ENCODE measurements around the gene CHMP5.

CHMP5 gene

GRCh38 chr9:33255014-33255413 lies 9.8 kb upstream of the CHMP5 start:
- Histone ChIP-seq H3K4me2 (ENCODE audit: low read length) (no peak overlapping the region), H3K4me3 (ENCODE audit: low read length) (no peak overlapping the region), H3K9ac (ENCODE audit: low read length) (no peak overlapping the region), H2BK15ac (replicated peaks; ENCODE audit: low read depth) (no peak overlapping the region), H3K4ac (ENCODE audit: low read depth, low read length) (no peak overlapping the region), H3K79me1 (ENCODE audit: low read length) (no peaks in the 10 kb centered on the region), H3K79me2 (ENCODE audit: control insufficient read depth, insufficient read depth, low read length) (no peaks in the 10 kb centered on the region), H3K18ac (ENCODE audit: low read length) (no peak overlapping the region), H4K8ac (ENCODE audit: low read depth, low read length) (no peak overlapping the region), H2BK120ac (ENCODE audit: low read depth, low read length) (no peak overlapping the region), H3K56ac (ENCODE audit: low read length) (no peak overlapping the region), H3K4me1 (ENCODE audit: control insufficient read depth, low read depth, low read length) (no peaks in the 10 kb centered on the region), H3K36me3 (ENCODE audit: control insufficient read depth, insufficient read depth, low read length) (peaks cover 19% of the 10 kb centered on the region), H2BK5ac (ENCODE audit: low read length) (no peak overlapping the region), H4K5ac (ENCODE audit: low read length) (no peak overlapping the region), H3K23ac (ENCODE audit: low read length) (no peak overlapping the region), H3K27ac (ENCODE audit: low read depth, low read length) (no peak overlapping the region), H3K27me3 (ENCODE audit: insufficient read depth, low read length, poor library complexity) (no peaks in the 10 kb centered on the region), H2AK5ac (ENCODE audit: low read length) (no peak overlapping the region)
- no peak for DNase-seq
- WGBS (ENCODE audit: extremely low coverage, insufficient coverage, low lambda C conversion rate): no CpG with 5 or more reads among the region's 8 CpGs

- no peaks in the 10 kb centered on the region for H3K4me1 ChIP-seq (ENCODE audit: control insufficient read depth, low read depth, low read length)
- H3K27ac ChIP-seq (ENCODE audit: low read depth, low read length): no peak overlapping the region
- H3K79me1 ChIP-seq (ENCODE audit: low read length): no peaks in the 10 kb centered on the region
- H2BK120ac ChIP-seq (ENCODE audit: low read depth, low read length): no peak overlapping the region
- H3K56ac ChIP-seq (ENCODE audit: low read length): no peak overlapping the region
- DNase-seq: no peak
- H4K8ac ChIP-seq (ENCODE audit: low read depth, low read length): no peak overlapping the region
- WGBS (ENCODE audit: extremely low coverage, insufficient coverage, low lambda C conversion rate): 100% methylated on average over 2 of the region's 4 CpGs
- no peak overlapping the region for H3K9ac ChIP-seq (ENCODE audit: low read length)
- no peak overlapping the region for H3K4ac ChIP-seq (ENCODE audit: low read depth, low read length)
- no peak overlapping the region for H3K4me3 ChIP-seq (ENCODE audit: low read length)
- no peak overlapping the region for H3K18ac ChIP-seq (ENCODE audit: low read length)
- no peak overlapping the region for H2BK5ac ChIP-seq (ENCODE audit: low read length)
- H3K79me2 ChIP-seq (ENCODE audit: control insufficient read depth, insufficient read depth, low read length): no peaks in the 10 kb centered on the region
- peaks cover 20% of the 10 kb centered on the region for H3K36me3 ChIP-seq (ENCODE audit: control insufficient read depth, insufficient read depth, low read length)
- no peak overlapping the region for H2AK5ac ChIP-seq (ENCODE audit: low read length)
- H4K5ac ChIP-seq (ENCODE audit: low read length): no peak overlapping the region
- H2BK15ac ChIP-seq (replicated peaks; ENCODE audit: low read depth): no peak overlapping the region
- H3K23ac ChIP-seq (ENCODE audit: low read length): no peak overlapping the region
- H3K27me3 ChIP-seq (ENCODE audit: insufficient read depth, low read length, poor library complexity): no peaks in the 10 kb centered on the region
- H3K4me2 ChIP-seq (ENCODE audit: low read length): no peak overlapping the region
These were observed 9.4 kb upstream of the CHMP5 start for GRCh38 chr9:33255471-33255870.

GRCh38 chr9:33256236-33256635 lies 8.6 kb upstream of the CHMP5 start:
- H3K4me3 ChIP-seq (ENCODE audit: low read length): no peak overlapping the region
- no peak overlapping the region for H3K9ac ChIP-seq (ENCODE audit: low read length)
- H3K27me3 ChIP-seq (ENCODE audit: insufficient read depth, low read length, poor library complexity): no peaks in the 10 kb centered on the region
- H3K56ac ChIP-seq (ENCODE audit: low read length): no peak overlapping the region
- H2AK5ac ChIP-seq (ENCODE audit: low read length): no peak overlapping the region
- H2BK5ac ChIP-seq (ENCODE audit: low read length): no peak overlapping the region
- H3K36me3 ChIP-seq (ENCODE audit: control insufficient read depth, insufficient read depth, low read length): peaks cover 21% of the 10 kb centered on the region
- H3K27ac ChIP-seq (ENCODE audit: low read depth, low read length): no peak overlapping the region
- H3K18ac ChIP-seq (ENCODE audit: low read length): no peak overlapping the region
- H3K23ac ChIP-seq (ENCODE audit: low read length): no peak overlapping the region
- H4K8ac ChIP-seq (ENCODE audit: low read depth, low read length): no peak overlapping the region
- no peaks in the 10 kb centered on the region for H3K4me1 ChIP-seq (ENCODE audit: control insufficient read depth, low read depth, low read length)
- H2BK120ac ChIP-seq (ENCODE audit: low read depth, low read length): no peak overlapping the region
- H3K4me2 ChIP-seq (ENCODE audit: low read length): no peak overlapping the region
- H3K79me1 ChIP-seq (ENCODE audit: low read length): no peaks in the 10 kb centered on the region
- WGBS (ENCODE audit: extremely low coverage, insufficient coverage, low lambda C conversion rate): no CpG with 5 or more reads among the region's 2 CpGs
- no peak overlapping the region for H2BK15ac ChIP-seq (replicated peaks; ENCODE audit: low read depth)
- H3K4ac ChIP-seq (ENCODE audit: low read depth, low read length): no peak overlapping the region
- H3K79me2 ChIP-seq (ENCODE audit: control insufficient read depth, insufficient read depth, low read length): no peaks in the 10 kb centered on the region
- no peak for DNase-seq
- H4K5ac ChIP-seq (ENCODE audit: low read length): no peak overlapping the region

- Histone ChIP-seq H4K8ac (ENCODE audit: low read depth, low read length) (no peak overlapping the region), H3K79me1 (ENCODE audit: low read length) (no peaks in the 10 kb centered on the region), H3K4ac (ENCODE audit: low read depth, low read length) (no peak overlapping the region), H2BK120ac (ENCODE audit: low read depth, low read length) (no peak overlapping the region), H2BK5ac (ENCODE audit: low read length) (no peak overlapping the region), H2BK15ac (replicated peaks; ENCODE audit: low read depth) (no peak overlapping the region), H3K18ac (ENCODE audit: low read length) (no peak overlapping the region), H3K27ac (ENCODE audit: low read depth, low read length) (no peak overlapping the region), H3K23ac (ENCODE audit: low read length) (no peak overlapping the region), H3K79me2 (ENCODE audit: control insufficient read depth, insufficient read depth, low read length) (no peaks in the 10 kb centered on the region), H3K9ac (ENCODE audit: low read length) (no peak overlapping the region), H3K27me3 (ENCODE audit: insufficient read depth, low read length, poor library complexity) (no peaks in the 10 kb centered on the region), H3K4me3 (ENCODE audit: low read length) (no peak overlapping the region), H3K36me3 (ENCODE audit: control insufficient read depth, insufficient read depth, low read length) (peaks cover 21% of the 10 kb centered on the region), H3K56ac (ENCODE audit: low read length) (no peak overlapping the region), H2AK5ac (ENCODE audit: low read length) (no peak overlapping the region), H4K5ac (ENCODE audit: low read length) (no peak overlapping the region), H3K4me2 (ENCODE audit: low read length) (no peak overlapping the region), H3K4me1 (ENCODE audit: control insufficient read depth, low read depth, low read length) (no peaks in the 10 kb centered on the region)
- DNase-seq: no peak
- no CpG with 5 or more reads among the region's 4 CpGs for WGBS (ENCODE audit: extremely low coverage, insufficient coverage, low lambda C conversion rate)
These were observed 7.6 kb upstream of the CHMP5 start for GRCh38 chr9:33257276-33257675.

GRCh38 chr9:33260372-33260771 lies 4.5 kb upstream of the CHMP5 start:
- Histone ChIP-seq H3K23ac (ENCODE audit: low read length) (no peak overlapping the region), H3K27ac (ENCODE audit: low read depth, low read length) (no peak overlapping the region), H3K79me1 (ENCODE audit: low read length) (peaks cover 16% of the 10 kb centered on the region), H3K27me3 (ENCODE audit: insufficient read depth, low read length, poor library complexity) (no peaks in the 10 kb centered on the region), H4K8ac (ENCODE audit: low read depth, low read length) (no peak overlapping the region), H2BK5ac (ENCODE audit: low read length) (no peak overlapping the region), H3K36me3 (ENCODE audit: control insufficient read depth, insufficient read depth, low read length) (peaks cover 12% of the 10 kb centered on the region), H2BK15ac (replicated peaks; ENCODE audit: low read depth) (no peak overlapping the region), H3K4me2 (ENCODE audit: low read length) (no peak overlapping the region), H4K5ac (ENCODE audit: low read length) (no peak overlapping the region), H3K9ac (ENCODE audit: low read length) (no peak overlapping the region), H3K56ac (ENCODE audit: low read length) (no peak overlapping the region), H2AK5ac (ENCODE audit: low read length) (no peak overlapping the region), H3K79me2 (ENCODE audit: control insufficient read depth, insufficient read depth, low read length) (peaks cover 20% of the 10 kb centered on the region), H3K4me3 (ENCODE audit: low read length) (no peak overlapping the region), H3K4ac (ENCODE audit: low read depth, low read length) (no peak overlapping the region), H3K4me1 (ENCODE audit: control insufficient read depth, low read depth, low read length) (peaks cover 5% of the 10 kb centered on the region), H2BK120ac (ENCODE audit: low read depth, low read length) (no peak overlapping the region), H3K18ac (ENCODE audit: low read length) (no peak overlapping the region)
- no CpG with 5 or more reads among the region's 1 CpG for WGBS (ENCODE audit: extremely low coverage, insufficient coverage, low lambda C conversion rate)
- no peak for DNase-seq

Data from mesendoderm (in vitro differentiated cells).